HL-60 (cell line): ENCODE measurements around the gene HOXB8.

Source experiments
- DNase-seq, 2 experiments: peaks; one replicate each; pipeline ENCODE4 v3.0.0-alpha.2; 2010 to 2020; ENCODE audit warnings: low read depth in 1 of 2, low spot score in 1 of 2
- H3K27ac ChIP-seq: fragments of 250-450 bp; sonication (Bioruptor Pico); replicated peaks from 2 replicates; pipeline ENCODE4 v1.5.1; 2020; ENCODE audit warnings: mild to moderate bottlenecking, moderate library complexity
- H3K27me3 ChIP-seq: fragments of 250-450 bp; sonication (Bioruptor Pico); 2 replicates; pipeline ENCODE4 v1.5.1; 2021; ENCODE audit warnings: mild to moderate bottlenecking, moderate library complexity; ENCODE audit not compliant: insufficient read depth, poor library complexity, severe bottlenecking
- H3K4me3 ChIP-seq: replicated peaks from 2 replicates; pipeline ENCODE4 v1.5.1; 2011; ENCODE audit warnings: mild to moderate bottlenecking, control low read depth, low read length; ENCODE audit not compliant: insufficient read depth
- CTCF ChIP-seq: IDR thresholded peaks from one replicate; pipeline ENCODE4 v1.5.1; 2011; ENCODE audit warnings: low read length, control low read depth, inconsistent platforms; ENCODE audit not compliant: insufficient read depth
- GABPA ChIP-seq: IDR thresholded peaks from 2 replicates; pipeline ENCODE4 v1.6.1; 2012; ENCODE audit warnings: low read depth
- POLR2AphosphoS5 ChIP-seq: IDR thresholded peaks from 2 replicates; pipeline ENCODE4 v1.6.1; 2012; ENCODE audit warnings: low read depth
- REST ChIP-seq: IDR thresholded peaks from 2 replicates; pipeline ENCODE4 v1.6.1; 2012; ENCODE audit warnings: low read depth; ENCODE audit not compliant: insufficient replicate concordance
- SPI1 ChIP-seq: IDR thresholded peaks from 2 replicates; pipeline ENCODE4 v1.6.1; 2012; ENCODE audit warnings: low read depth, mild to moderate bottlenecking, borderline replicate concordance

The HOXB8 gene

DNA sequence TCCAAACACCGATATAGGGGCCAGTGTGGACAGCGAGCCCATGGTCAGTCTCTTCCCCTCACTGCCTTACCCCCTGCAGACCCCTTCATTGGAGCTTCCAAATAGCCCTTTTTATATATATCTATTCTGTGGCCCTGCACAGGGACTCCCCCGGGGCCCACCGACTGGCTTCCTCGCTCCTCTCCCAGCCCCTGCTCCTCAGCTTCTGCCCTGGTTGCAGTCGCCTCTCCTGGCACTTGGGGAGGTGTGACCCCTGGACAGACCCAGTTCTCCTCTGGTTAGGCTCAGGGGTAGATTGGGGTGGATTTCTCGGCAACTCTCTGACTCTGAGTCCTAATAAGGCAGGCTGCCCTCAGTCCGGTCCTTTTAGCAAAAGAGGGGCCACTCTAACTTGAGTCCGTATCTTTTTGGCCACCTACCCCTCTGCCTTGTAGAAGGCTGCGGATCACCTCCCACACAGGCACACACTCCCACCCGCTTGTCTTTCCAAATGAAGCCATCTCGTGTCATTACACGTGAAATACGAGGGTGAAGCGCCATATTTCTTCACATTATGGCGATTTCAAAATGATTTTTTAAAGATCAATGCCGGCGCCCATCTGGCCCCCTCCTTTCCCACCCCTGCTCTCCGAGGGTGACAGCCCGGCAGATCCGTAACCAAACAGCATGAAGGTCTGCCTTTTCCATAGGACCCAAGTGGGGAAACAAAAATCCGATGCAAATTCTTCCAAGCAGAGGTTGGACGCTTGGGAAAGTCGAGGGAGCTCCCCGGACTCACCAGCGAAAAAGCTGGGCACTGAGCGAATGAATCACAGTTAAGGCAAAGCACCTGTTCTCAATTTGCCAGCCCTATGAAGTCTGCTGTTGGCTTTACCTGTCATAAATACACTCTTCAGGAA is 12.8 kb upstream of the HOXB8 start:
- Histone ChIP-seq H3K4me3 (no peak overlapping the region), H3K27me3 (peaks cover 84% of the 10 kb centered on the region), H3K27ac (no peak overlapping the region)
- TF ChIP-seq GABPA (no peak), REST (no peak), CTCF (no peak), POLR2AphosphoS5 (no peak), SPI1 (no peak)
- DNase-seq: no peak

- TF ChIP-seq CTCF (no peak), REST (no peak), POLR2AphosphoS5 (no peak), SPI1 (no peak), GABPA (no peak)
- Histone ChIP-seq H3K27me3 (peaks cover 81% of the 10 kb centered on the region), H3K4me3 (no peak overlapping the region), H3K27ac (no peak overlapping the region)
- no peak for DNase-seq
Measured at GRCh38 chr17:48627118-48627597, 12.1 kb upstream of the HOXB8 start.

DNA sequence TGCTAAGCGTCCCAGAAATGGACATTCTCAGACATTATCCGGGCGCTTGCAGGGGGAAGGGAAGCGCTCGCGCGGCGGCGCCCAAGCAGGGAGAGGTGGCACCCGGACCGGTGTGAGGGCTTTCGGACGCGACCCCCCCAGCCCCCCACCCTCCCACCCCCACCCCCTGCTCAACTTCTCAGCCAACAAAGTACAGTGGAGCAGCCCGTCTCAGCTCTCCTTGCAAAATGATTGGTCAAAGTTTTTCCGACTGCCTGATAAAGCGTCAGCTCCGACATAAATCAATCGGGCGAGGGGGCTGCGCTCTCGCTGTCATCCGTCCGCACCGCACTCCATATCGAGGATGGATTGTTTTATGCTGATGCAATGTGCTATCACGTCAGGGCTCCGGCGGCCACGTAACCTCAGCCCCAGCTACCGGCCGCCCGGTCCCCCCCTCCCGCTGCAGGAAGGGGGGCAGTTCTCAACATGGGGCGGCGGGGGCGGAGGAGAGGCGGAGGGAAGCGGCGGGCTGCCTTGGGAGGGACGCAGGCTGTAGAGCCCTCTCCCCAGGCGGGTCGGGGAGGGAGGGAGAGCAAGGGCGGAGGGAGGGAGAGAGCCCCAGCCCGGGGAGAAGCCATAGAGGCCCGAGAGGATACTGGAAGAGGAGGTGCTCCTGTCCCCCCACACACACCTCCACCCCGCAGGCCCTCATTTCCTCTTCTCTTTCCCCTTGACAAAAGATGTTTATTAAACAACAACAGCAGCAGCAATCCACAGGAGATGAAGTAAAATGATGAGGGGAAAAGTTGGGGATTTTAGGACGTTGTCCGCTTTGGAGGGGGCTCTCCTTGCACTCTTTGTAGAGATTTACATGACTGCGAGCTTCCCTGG is 11.4 kb upstream of the HOXB8 start, which contains the start of gene HOXB9:
HOXB9 (minus strand) TSS at position 114 of the 873 bp plus-strand sequence; CDS start at position 25, 89 bp downstream.
- no peak for DNase-seq
- Histone ChIP-seq H3K27me3 (peaks cover 76% of the 10 kb centered on the region), H3K4me3 (no peak within 1 kb of the TSS), H3K27ac (no peak within 1 kb of the TSS)
- no peak for TF ChIP-seq REST
- no peak for TF ChIP-seq GABPA
- no peak for TF ChIP-seq CTCF
- no peak for TF ChIP-seq SPI1
- no peak for TF ChIP-seq POLR2AphosphoS5
